ENCODE data around the gene PHIP.

PHIP gene

DNA sequence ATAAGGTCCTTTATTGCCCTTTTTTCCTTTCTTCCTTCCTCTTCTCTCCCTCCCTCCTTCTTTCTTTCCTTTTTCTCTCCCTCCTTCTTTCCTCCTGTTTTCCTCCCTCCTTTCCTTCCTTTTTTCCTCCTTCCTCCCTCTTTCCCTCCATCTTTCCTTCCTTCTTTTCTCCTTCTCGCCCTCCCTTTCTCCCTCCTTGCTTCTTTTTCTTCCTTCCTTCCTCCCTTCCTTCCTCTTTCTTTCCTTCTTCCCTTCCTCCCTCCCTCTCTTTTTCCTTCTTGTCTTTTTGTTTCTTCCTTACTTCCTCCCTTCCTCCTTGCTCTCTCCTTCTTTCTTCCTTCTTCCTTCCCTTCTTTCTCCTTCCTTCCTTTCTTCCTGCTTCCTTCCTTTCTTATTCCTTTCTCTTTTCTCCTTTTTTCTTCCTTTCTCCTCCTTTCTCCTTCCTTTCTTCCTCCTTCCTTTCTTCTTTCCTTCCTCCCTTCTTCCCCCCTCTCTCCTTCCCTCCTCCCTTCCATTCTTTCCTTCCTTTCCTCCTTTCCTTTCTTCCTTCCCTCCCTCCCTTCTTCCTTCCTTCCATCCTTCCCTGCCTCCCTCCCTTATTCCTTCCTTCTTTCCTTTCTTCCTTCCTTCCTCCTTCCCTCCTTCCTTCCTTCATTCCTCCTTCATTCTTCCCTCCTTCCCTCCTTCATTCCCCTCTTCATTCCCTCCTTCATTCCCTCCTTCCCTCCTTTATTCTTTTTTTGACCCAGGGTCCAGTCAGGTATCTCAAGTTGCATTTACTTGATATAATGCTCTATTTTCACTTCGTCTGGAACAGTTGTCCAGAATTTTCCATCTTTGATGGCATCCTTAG, 11.7 kb upstream of the PHIP start:
- no peaks in the 10 kb centered on the region for H3K27me3 ChIP-seq (ENCODE audit: control insufficient read depth, insufficient read depth, low read length)
- H3K4me2 ChIP-seq (ENCODE audit: low read length), result no peak overlapping the region
- no peak overlapping the region for H3K4me3 ChIP-seq (ENCODE audit: low read depth, low read length)
- H2AFZ ChIP-seq, result no peak overlapping the region
- H3K9me3 ChIP-seq (ENCODE audit: control insufficient read depth, low read length), result no peaks in the 10 kb centered on the region
- H3K9ac ChIP-seq, result no peak overlapping the region
- H3K36me3 ChIP-seq (ENCODE audit: control insufficient read depth, insufficient read depth, low read length), result no peaks in the 10 kb centered on the region
- TF ChIP-seq CTCF (IDR thresholded peaks at IDR 0.05), result no peak
- H3K79me2 ChIP-seq, result no peaks in the 10 kb centered on the region
- no peak overlapping the region for H3K27ac ChIP-seq
- H3K4me1 ChIP-seq, result no peaks in the 10 kb centered on the region

GRCh38 chr6:79084693-79085092, 6.6 kb upstream of the PHIP start:
- H3K36me3 ChIP-seq (ENCODE audit: control insufficient read depth, insufficient read depth, low read length), result no peaks in the 10 kb centered on the region
- no peak overlapping the region for H3K27ac ChIP-seq
- no peak overlapping the region for H3K9ac ChIP-seq
- no peak overlapping the region for H2AFZ ChIP-seq
- H3K4me2 ChIP-seq (ENCODE audit: low read length), result no peak overlapping the region
- no peaks in the 10 kb centered on the region for H3K9me3 ChIP-seq (ENCODE audit: control insufficient read depth, low read length)
- TF ChIP-seq CTCF (IDR thresholded peaks at IDR 0.05), result no peak
- H3K4me3 ChIP-seq (ENCODE audit: low read depth, low read length), result no peak overlapping the region
- H3K79me2 ChIP-seq, result no peaks in the 10 kb centered on the region
- no peaks in the 10 kb centered on the region for H3K4me1 ChIP-seq
- H3K27me3 ChIP-seq (ENCODE audit: control insufficient read depth, insufficient read depth, low read length), result no peaks in the 10 kb centered on the region

- no peak overlapping the region for H3K4me2 ChIP-seq (ENCODE audit: low read length)
- H3K27ac ChIP-seq, result no peak overlapping the region
- peaks cover 3% of the 10 kb centered on the region for H3K4me1 ChIP-seq
- no peak overlapping the region for H3K9ac ChIP-seq
- TF ChIP-seq CTCF (IDR thresholded peaks at IDR 0.05), result no peak
- no peaks in the 10 kb centered on the region for H3K36me3 ChIP-seq (ENCODE audit: control insufficient read depth, insufficient read depth, low read length)
- H3K4me3 ChIP-seq (ENCODE audit: low read depth, low read length), result no peak overlapping the region
- H3K9me3 ChIP-seq (ENCODE audit: control insufficient read depth, low read length), result no peaks in the 10 kb centered on the region
- H2AFZ ChIP-seq, result no peak overlapping the region
- no peaks in the 10 kb centered on the region for H3K79me2 ChIP-seq
- no peaks in the 10 kb centered on the region for H3K27me3 ChIP-seq (ENCODE audit: control insufficient read depth, insufficient read depth, low read length)
Measured at GRCh38 chr6:79082304-79082703, 4.2 kb upstream of the PHIP start.

GRCh38 chr6:79081663-79082062, 3.6 kb upstream of the PHIP start:
- Histone ChIP-seq H3K4me1 (peaks cover 3% of the 10 kb centered on the region), H3K9ac (no peak overlapping the region), H3K79me2 (no peaks in the 10 kb centered on the region), H3K4me2 (ENCODE audit: low read length) (no peak overlapping the region), H3K36me3 (ENCODE audit: control insufficient read depth, insufficient read depth, low read length) (no peaks in the 10 kb centered on the region), H3K9me3 (ENCODE audit: control insufficient read depth, low read length) (no peaks in the 10 kb centered on the region), H3K4me3 (ENCODE audit: low read depth, low read length) (no peak overlapping the region), H3K27ac (no peak overlapping the region), H3K27me3 (ENCODE audit: control insufficient read depth, insufficient read depth, low read length) (no peaks in the 10 kb centered on the region), H2AFZ (no peak overlapping the region)
- no peak for TF ChIP-seq CTCF (IDR thresholded peaks at IDR 0.05)

DNA sequence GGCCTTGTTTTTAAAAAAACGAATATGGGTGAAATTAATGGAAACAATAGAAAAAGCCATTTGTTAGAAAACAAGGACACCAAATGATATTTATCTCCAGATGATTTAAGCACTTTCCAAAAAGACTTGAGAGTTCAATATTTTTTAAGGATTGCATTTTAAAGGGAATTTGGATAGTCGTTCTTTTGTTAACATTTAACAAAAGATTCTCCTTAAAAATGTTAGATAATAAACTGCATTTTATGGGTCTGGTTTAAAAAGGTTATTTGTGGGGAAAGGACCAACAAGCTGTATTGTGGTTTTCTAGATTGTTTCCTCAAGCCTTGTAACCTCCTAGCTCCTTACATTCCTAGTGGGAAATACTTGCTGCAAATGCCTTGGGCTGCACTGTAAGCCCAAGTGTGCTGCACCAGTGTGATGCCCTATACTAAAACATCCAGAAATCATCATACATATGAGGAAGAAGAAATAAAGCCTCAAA, 1.5 kb upstream of the PHIP start:
- peaks cover 7% of the 10 kb centered on the region for H3K4me1 ChIP-seq
- peak overlapping the region; percentile 72 for H3K4me2 ChIP-seq (ENCODE audit: low read length)
- H3K9me3 ChIP-seq (ENCODE audit: control insufficient read depth, low read length), result no peaks in the 10 kb centered on the region
- peak overlapping the region; percentile 100 for H2AFZ ChIP-seq
- H3K9ac ChIP-seq, result no peak overlapping the region
- no peaks in the 10 kb centered on the region for H3K36me3 ChIP-seq (ENCODE audit: control insufficient read depth, insufficient read depth, low read length)
- H3K27me3 ChIP-seq (ENCODE audit: control insufficient read depth, insufficient read depth, low read length), result no peaks in the 10 kb centered on the region
- TF ChIP-seq CTCF (IDR thresholded peaks at IDR 0.05), result no peak
- H3K4me3 ChIP-seq (ENCODE audit: low read depth, low read length), result no peak overlapping the region
- H3K27ac ChIP-seq, result no peak overlapping the region
- H3K79me2 ChIP-seq, result no peaks in the 10 kb centered on the region

Measured in parathyroid adenoma (tissue), 2 donors.